AG09319 (cell line): ENCODE data around the gene ERFL.
"Not testable (repeated sequence)": the region's sequence is repeated elsewhere in the genome, so short reads cannot be mapped to it uniquely, and the experiment has no call there.

Source experiments
- DNase-seq: peaks from one replicate; pipeline ENCODE4 v3.0.0-alpha.2; 2010; ENCODE audit warnings: low read depth; ENCODE audit errors: extremely low read depth
- CTCF ChIP-seq: IDR thresholded peaks from 2 replicates; pipeline ENCODE4 v1.5.1; 2011; ENCODE audit warnings: low read depth, mild to moderate bottlenecking, inconsistent platforms, low read length, moderate library complexity

Gene ERFL

DNA sequence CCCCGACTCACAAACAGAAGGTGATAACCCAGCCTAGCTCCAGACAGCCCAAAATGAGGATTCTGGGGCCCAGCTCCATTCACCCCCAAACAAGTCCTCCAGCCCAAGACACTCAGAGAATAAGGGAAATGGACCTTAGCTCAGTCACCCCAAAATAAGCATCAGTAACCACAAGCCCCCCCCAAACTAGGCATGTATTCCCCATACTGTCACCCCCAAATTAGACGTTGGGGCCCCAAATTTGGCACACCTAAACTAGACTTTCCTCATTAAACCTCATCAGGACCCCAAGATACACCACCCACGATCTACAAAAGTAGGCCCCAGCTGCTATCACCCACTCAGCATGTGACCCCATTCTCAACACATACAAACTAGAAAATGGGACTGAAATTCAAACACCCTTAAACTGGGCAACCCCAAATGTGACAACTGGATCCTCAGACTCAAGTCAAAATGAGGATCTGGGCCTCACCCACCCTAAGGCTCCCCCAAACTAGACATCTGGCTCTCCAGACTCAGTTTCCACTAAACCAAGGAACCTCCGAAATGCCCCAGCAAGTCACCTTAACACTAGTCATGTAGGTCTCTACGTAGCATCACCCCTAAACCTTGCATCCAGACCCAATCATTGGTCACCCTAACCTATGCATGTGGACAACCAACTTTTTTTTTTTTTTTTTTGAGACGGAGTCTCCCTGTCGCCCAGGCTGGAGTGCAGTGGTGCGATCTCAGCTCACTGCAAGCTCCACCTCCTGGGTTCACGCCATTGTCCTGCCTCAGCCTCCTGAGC lies 13.4 kb upstream of the ERFL start:
- DNase-seq: no peak
- TF ChIP-seq CTCF: no peak

GRCh38 chr19:41940731-41941409 lies 12.6 kb upstream of the ERFL start:
- no peak for TF ChIP-seq CTCF

DNA sequence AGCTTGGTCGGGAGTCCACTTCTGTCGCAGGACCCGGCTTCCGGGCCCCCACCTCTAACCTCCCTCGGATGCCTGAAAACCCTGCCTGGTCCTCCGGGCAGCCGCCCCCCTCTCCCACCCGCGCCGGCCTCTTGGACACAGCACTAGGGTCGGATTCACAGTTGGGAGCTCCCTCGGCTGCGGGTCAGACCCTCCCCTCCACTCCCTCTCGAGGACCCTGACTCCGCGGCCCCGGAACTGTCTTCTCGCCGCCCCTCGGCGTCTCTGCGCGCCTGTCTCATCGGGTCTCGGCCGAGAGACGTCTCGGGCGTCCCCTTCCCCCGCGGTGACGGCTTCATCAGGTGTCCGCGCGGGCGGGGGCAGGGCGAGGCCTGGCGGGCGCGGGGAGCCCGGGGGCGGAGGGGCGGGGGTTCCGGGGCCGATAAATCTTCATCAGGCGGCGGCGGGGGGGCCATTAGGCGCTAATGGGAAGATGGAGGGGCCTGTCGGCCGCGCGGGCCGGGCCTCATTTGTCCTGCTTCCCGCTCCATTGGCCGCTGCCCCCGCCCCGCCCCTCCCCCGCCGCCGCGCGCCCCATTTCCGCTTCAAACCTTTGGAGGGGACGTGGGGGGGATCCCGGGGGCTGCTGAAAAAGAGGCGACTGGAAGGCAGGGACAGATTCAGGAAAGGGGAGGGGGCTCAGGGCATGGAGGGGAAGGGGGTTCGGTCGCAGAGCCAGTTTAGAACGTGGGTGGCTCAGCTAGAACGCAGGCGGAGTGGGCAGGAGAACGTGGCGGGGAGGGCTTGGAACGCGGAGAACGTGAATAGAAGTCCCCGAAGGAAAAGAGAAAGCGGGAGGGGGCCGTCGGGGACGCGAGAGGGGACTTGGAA lies 11.8 kb upstream of the ERFL start:
- no peak for TF ChIP-seq CTCF
- DNase-seq: no peak

More at GRCh38 chr19:41940731-41941409, 12.6 kb upstream of the ERFL start:
- no peak for DNase-seq

GRCh38 chr19:41939209-41939608 lies 11.0 kb upstream of the ERFL start:
- not testable (repeated sequence) for DNase-seq

DNA sequence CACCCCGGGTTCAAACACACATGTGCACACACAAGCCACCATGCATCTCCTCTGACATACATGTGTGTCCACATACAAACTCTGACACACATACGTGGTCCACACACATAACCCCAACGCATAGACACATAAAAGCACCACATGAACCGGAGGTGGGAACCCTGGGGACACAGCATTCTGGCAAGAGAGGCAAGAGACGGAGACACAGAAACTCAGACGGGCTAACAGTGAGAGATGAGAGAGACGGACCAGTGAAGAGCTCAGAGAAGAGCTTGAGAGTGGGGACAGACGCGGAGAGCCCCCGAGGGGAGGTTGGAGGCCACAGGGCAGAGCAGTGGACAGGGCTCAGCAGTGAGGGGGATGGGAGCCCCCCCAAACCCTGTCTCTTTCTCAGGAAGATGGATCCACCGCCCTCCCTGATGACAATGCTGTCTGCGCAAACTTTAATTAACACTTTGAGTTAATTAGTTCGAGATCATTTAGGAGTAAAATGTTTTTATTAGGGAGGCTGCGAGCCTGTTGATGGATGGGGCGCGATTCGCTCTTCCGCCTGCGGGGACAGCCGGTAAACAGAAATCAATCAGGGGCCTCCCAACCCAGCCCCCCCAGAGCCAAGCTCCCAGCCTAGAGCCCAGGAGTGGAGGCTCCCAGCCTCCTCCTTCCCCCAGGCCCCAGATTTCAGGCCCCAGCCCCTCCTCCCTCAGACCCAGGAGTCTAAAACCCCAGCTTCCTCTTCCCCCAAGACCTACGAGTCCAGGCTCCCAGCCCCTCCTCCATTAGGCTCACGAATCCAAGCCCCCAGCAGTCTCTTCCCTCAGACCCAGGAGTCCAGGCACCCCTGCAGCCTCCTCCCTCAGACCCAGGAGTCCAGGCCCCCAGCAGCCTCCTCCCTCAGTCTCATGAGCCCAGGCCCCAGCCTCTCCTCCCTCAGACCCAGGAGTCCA lies 9.5 kb upstream of the ERFL start:
- no peak; the same call in 1 of the 2 replicates for TF ChIP-seq CTCF
- no peak for DNase-seq

DNA sequence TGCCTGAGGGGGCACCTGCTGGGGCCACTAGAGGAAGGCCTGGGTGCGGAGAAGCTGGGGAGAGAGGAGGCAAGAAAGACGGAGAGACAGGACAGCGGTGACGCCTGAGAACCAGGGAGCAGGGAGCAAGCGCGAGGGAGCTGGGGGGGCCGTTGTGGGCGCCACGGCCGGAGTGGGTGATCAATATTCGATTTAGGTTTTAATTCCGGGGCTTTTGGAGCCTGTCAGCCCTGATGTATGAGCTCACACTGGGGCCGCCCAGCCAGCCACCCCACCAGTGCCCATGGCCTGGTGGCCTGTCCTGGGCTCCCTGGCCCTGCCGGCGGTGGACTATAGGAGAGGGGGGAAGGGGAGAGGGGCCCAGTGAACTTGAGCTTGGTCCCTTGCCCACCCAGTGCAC lies 8.7 kb upstream of the ERFL start:
- no peak for DNase-seq
- no peak for TF ChIP-seq CTCF

GRCh38 chr19:41936416-41936850 lies 8.2 kb upstream of the ERFL start:
- TF ChIP-seq CTCF: no peak

More at GRCh38 chr19:41936416-41936850, 8.2 kb upstream of the ERFL start:
- DNase-seq: no peak
